Right forelimb (tissue), 1 donor: ENCODE data around the gene PRKAR1B.
A peak's percentile ranks its signal among the peaks of the same experiment; 100 is the strongest.

Experiments used
- DNase-seq: peaks from one replicate; pipeline ENCODE4 v3.0.0-alpha.2; 2018

PRKAR1B gene

GRCh38 chr7:584122-584465 lies 143.0 kb downstream of the PRKAR1B start:
- DNase-seq: no peak

GRCh38 chr7:583410-584121 lies 143.5 kb downstream of the PRKAR1B start:
- DNase-seq: no peak

GRCh38 chr7:582931-583330 lies 144.2 kb downstream of the PRKAR1B start:
- no peak for DNase-seq

- DNase-seq: no peak
Measured at GRCh38 chr7:582081-582835, 144.8 kb downstream of the PRKAR1B start.

- DNase-seq: no peak
Measured at GRCh38 chr7:578386-578785, 148.7 kb downstream of the PRKAR1B start.

- DNase-seq: no peak
Measured at GRCh38 chr7:577741-578370, 149.2 kb downstream of the PRKAR1B start.

GRCh38 chr7:577278-577665 lies 149.8 kb downstream of the PRKAR1B start:
- DNase-seq: no peak

GRCh38 chr7:576524-577277 lies 150.4 kb downstream of the PRKAR1B start:
- DNase-seq: no peak

- no peak for DNase-seq
Measured at GRCh38 chr7:575425-576366, 151.4 kb downstream of the PRKAR1B start.

GRCh38 chr7:574661-575395 lies 152.3 kb downstream of the PRKAR1B start:
- peak; percentile 75 for DNase-seq

- DNase-seq: no peak
Measured at GRCh38 chr7:573933-574381, 153.1 kb downstream of the PRKAR1B start.

- no peak for DNase-seq
Measured at GRCh38 chr7:573269-573932, 153.7 kb downstream of the PRKAR1B start.

- DNase-seq: no peak
Measured at GRCh38 chr7:572416-573268, 154.4 kb downstream of the PRKAR1B start.

GRCh38 chr7:571718-572415 lies 155.2 kb downstream of the PRKAR1B start:
- DNase-seq: no peak

GRCh38 chr7:571096-571717 lies 155.9 kb downstream of the PRKAR1B start:
- DNase-seq: no peak

- no peak for DNase-seq
Measured at GRCh38 chr7:570801-571070, 156.3 kb downstream of the PRKAR1B start.

GRCh38 chr7:569996-570800 lies 156.9 kb downstream of the PRKAR1B start:
- no peak for DNase-seq
